Stimulated activated memory B cell treated with anti-CD40 and anti-IgM and Interleukin-4, amounts not matched to agents 10 μg/mL and 1 μg/mL and 100 μg/mL, for 72 hours (primary cell): ENCODE measurements around the gene PADI4.
A peak's percentile ranks its signal among the peaks of the same experiment; 100 is the strongest.

ENCODE experiments used
- ATAC-seq: fragments of 150-1000 bp; cut with Tn5 transposase; 2 replicates; pipeline ENCODE4 v1.10.0; 2021
- H3K27ac Mint-ChIP-seq: one replicate; pipeline ENCODE4 v1.8.0; 2022; ENCODE audit warnings: mild to moderate bottlenecking, mixed read lengths
- H3K27me3 Mint-ChIP-seq: one replicate; pipeline ENCODE4 v1.8.0; 2022; ENCODE audit warnings: mixed read lengths
- H3K36me3 Mint-ChIP-seq: one replicate; pipeline ENCODE4 v1.8.0; 2022; ENCODE audit warnings: mixed read lengths
- H3K4me1 Mint-ChIP-seq: one replicate; pipeline ENCODE4 v1.8.0; 2022; ENCODE audit warnings: mixed read lengths
- H3K4me3 Mint-ChIP-seq: one replicate; pipeline ENCODE4 v1.8.0; 2022; ENCODE audit warnings: mild to moderate bottlenecking, moderate library complexity, mixed read lengths
- H3K9me3 Mint-ChIP-seq: one replicate; pipeline ENCODE4 v1.8.0; 2022; ENCODE audit warnings: mixed read lengths

PADI4 gene

GRCh38 chr1:17277511-17278159 is 30.4 kb upstream of the PADI4 start:
- Mint-ChIP-seq H3K36me3 (no peaks in the 10 kb centered on the region), H3K9me3 (no peaks in the 10 kb centered on the region), H3K27ac (no peak overlapping the region), H3K4me3 (no peak overlapping the region), H3K4me1 (peaks cover 17% of the 10 kb centered on the region), H3K27me3 (peaks cover 54% of the 10 kb centered on the region)
- ATAC-seq = peak; percentile 10

GRCh38 chr1:17278996-17279830 is 28.8 kb upstream of the PADI4 start:
- Mint-ChIP-seq H3K4me3 (no peak overlapping the region), H3K27me3 (peaks cover 61% of the 10 kb centered on the region), H3K27ac (no peak overlapping the region), H3K9me3 (no peaks in the 10 kb centered on the region), H3K4me1 (peaks cover 17% of the 10 kb centered on the region), H3K36me3 (no peaks in the 10 kb centered on the region)
- no peak for ATAC-seq

- ATAC-seq = no peak
- H3K27me3 Mint-ChIP-seq = peaks cover 61% of the 10 kb centered on the region
- H3K27ac Mint-ChIP-seq = no peak overlapping the region
- no peak overlapping the region for H3K4me3 Mint-ChIP-seq
- no peaks in the 10 kb centered on the region for H3K36me3 Mint-ChIP-seq
- no peaks in the 10 kb centered on the region for H3K9me3 Mint-ChIP-seq
- peaks cover 11% of the 10 kb centered on the region for H3K4me1 Mint-ChIP-seq
Observed at GRCh38 chr1:17280436-17280835, 27.6 kb upstream of the PADI4 start.

GRCh38 chr1:17280894-17281293 is 27.1 kb upstream of the PADI4 start:
- H3K4me3 Mint-ChIP-seq = no peak overlapping the region
- ATAC-seq = no peak
- no peaks in the 10 kb centered on the region for H3K9me3 Mint-ChIP-seq
- H3K27me3 Mint-ChIP-seq = peaks cover 61% of the 10 kb centered on the region
- no peaks in the 10 kb centered on the region for H3K36me3 Mint-ChIP-seq
- peaks cover 11% of the 10 kb centered on the region for H3K4me1 Mint-ChIP-seq
- no peak overlapping the region for H3K27ac Mint-ChIP-seq

GRCh38 chr1:17281775-17282181 is 26.2 kb upstream of the PADI4 start:
- no peak for ATAC-seq
- H3K27ac Mint-ChIP-seq = no peak overlapping the region
- peaks cover 56% of the 10 kb centered on the region for H3K27me3 Mint-ChIP-seq

GRCh38 chr1:17282836-17283235 is 25.2 kb upstream of the PADI4 start:
- H3K4me1 Mint-ChIP-seq = peaks cover 11% of the 10 kb centered on the region
- ATAC-seq = no peak
- peaks cover 46% of the 10 kb centered on the region for H3K27me3 Mint-ChIP-seq
- H3K9me3 Mint-ChIP-seq = no peaks in the 10 kb centered on the region
- H3K36me3 Mint-ChIP-seq = no peaks in the 10 kb centered on the region
- H3K27ac Mint-ChIP-seq = no peak overlapping the region
- H3K4me3 Mint-ChIP-seq = no peak overlapping the region

More at GRCh38 chr1:17281775-17282181, 26.2 kb upstream of the PADI4 start:
- Mint-ChIP-seq H3K9me3 (no peaks in the 10 kb centered on the region), H3K36me3 (no peaks in the 10 kb centered on the region), H3K4me1 (peaks cover 11% of the 10 kb centered on the region), H3K4me3 (no peak overlapping the region)

GRCh38 chr1:17286646-17287045 is 21.4 kb upstream of the PADI4 start:
- Mint-ChIP-seq H3K4me1 (peaks cover 9% of the 10 kb centered on the region), H3K36me3 (no peaks in the 10 kb centered on the region), H3K27me3 (peaks cover 43% of the 10 kb centered on the region), H3K27ac (no peak overlapping the region), H3K9me3 (no peaks in the 10 kb centered on the region), H3K4me3 (no peak overlapping the region)
- ATAC-seq = no peak

- no peak for ATAC-seq
- Mint-ChIP-seq H3K4me1 (peaks cover 2% of the 10 kb centered on the region), H3K4me3 (no peak overlapping the region), H3K27me3 (peaks cover 43% of the 10 kb centered on the region), H3K9me3 (no peaks in the 10 kb centered on the region), H3K36me3 (no peaks in the 10 kb centered on the region), H3K27ac (no peak overlapping the region)
Observed at GRCh38 chr1:17287130-17287776, 20.7 kb upstream of the PADI4 start.

- Mint-ChIP-seq H3K27me3 (peaks cover 41% of the 10 kb centered on the region), H3K36me3 (no peaks in the 10 kb centered on the region), H3K4me3 (no peak overlapping the region), H3K9me3 (no peaks in the 10 kb centered on the region), H3K27ac (no peak overlapping the region), H3K4me1 (no peaks in the 10 kb centered on the region)
- ATAC-seq = no peak
Observed at GRCh38 chr1:17289721-17290120, 18.3 kb upstream of the PADI4 start.

GRCh38 chr1:17290553-17290952 is 17.4 kb upstream of the PADI4 start:
- H3K4me3 Mint-ChIP-seq = no peak overlapping the region
- peaks cover 41% of the 10 kb centered on the region for H3K27me3 Mint-ChIP-seq
- no peak overlapping the region for H3K27ac Mint-ChIP-seq
- H3K4me1 Mint-ChIP-seq = no peaks in the 10 kb centered on the region
- H3K36me3 Mint-ChIP-seq = no peaks in the 10 kb centered on the region
- ATAC-seq = no peak
- no peaks in the 10 kb centered on the region for H3K9me3 Mint-ChIP-seq

- H3K27ac Mint-ChIP-seq = no peak overlapping the region
- H3K9me3 Mint-ChIP-seq = peaks cover 2% of the 10 kb centered on the region
- ATAC-seq = no peak
- no peaks in the 10 kb centered on the region for H3K36me3 Mint-ChIP-seq
- no peaks in the 10 kb centered on the region for H3K4me1 Mint-ChIP-seq
- no peak overlapping the region for H3K4me3 Mint-ChIP-seq
- peaks cover 54% of the 10 kb centered on the region for H3K27me3 Mint-ChIP-seq
Observed at GRCh38 chr1:17292299-17293160, 15.5 kb upstream of the PADI4 start.

GRCh38 chr1:17293681-17294425 is 14.1 kb upstream of the PADI4 start:
- H3K27me3 Mint-ChIP-seq = peaks cover 58% of the 10 kb centered on the region
- no peak overlapping the region for H3K27ac Mint-ChIP-seq
- no peaks in the 10 kb centered on the region for H3K36me3 Mint-ChIP-seq
- no peak overlapping the region for H3K4me3 Mint-ChIP-seq
- peaks cover 5% of the 10 kb centered on the region for H3K9me3 Mint-ChIP-seq
- H3K4me1 Mint-ChIP-seq = no peaks in the 10 kb centered on the region
- ATAC-seq = no peak

GRCh38 chr1:17295292-17295691 is 12.7 kb upstream of the PADI4 start:
- no peak overlapping the region for H3K27ac Mint-ChIP-seq
- H3K36me3 Mint-ChIP-seq = no peaks in the 10 kb centered on the region
- H3K4me3 Mint-ChIP-seq = no peak overlapping the region
- no peak for ATAC-seq
- H3K9me3 Mint-ChIP-seq = peaks cover 10% of the 10 kb centered on the region
- peaks cover 58% of the 10 kb centered on the region for H3K27me3 Mint-ChIP-seq
- H3K4me1 Mint-ChIP-seq = no peaks in the 10 kb centered on the region

GRCh38 chr1:17296086-17296485 is 11.9 kb upstream of the PADI4 start:
- H3K36me3 Mint-ChIP-seq = no peaks in the 10 kb centered on the region
- H3K9me3 Mint-ChIP-seq = peaks cover 10% of the 10 kb centered on the region
- H3K4me3 Mint-ChIP-seq = no peak overlapping the region
- no peak overlapping the region for H3K27ac Mint-ChIP-seq
- peaks cover 50% of the 10 kb centered on the region for H3K27me3 Mint-ChIP-seq
- peak; percentile 20 for ATAC-seq
- no peaks in the 10 kb centered on the region for H3K4me1 Mint-ChIP-seq
